Duodenal mucosa (tissue), 2 donors: ENCODE measurements around the gene EPHB2.

Experiments
- H3K27ac ChIP-seq: one replicate; pipeline ENCODE4 v1.7.0; 2013; ENCODE audit warnings: low read depth, low read length
- H3K27me3 ChIP-seq, 2 donors: one replicate each; pipeline ENCODE4 v1.7.0; 2013; ENCODE audit warnings: low read length in 2 of 2, control low read depth in 1 of 2; ENCODE audit not compliant: insufficient read depth in 2 of 2, control insufficient read depth in 1 of 2
- H3K36me3 ChIP-seq, 2 donors: one replicate each; pipeline ENCODE4 v1.7.0; 2013; ENCODE audit warnings: low read length in 2 of 2, control low read depth in 1 of 2; ENCODE audit not compliant: insufficient read depth in 2 of 2, control insufficient read depth in 1 of 2
- H3K4me1 ChIP-seq, 2 donors: one replicate each; pipeline ENCODE4 v1.7.0; 2013; ENCODE audit warnings: low read length in 2 of 2, control low read depth in 1 of 2; ENCODE audit not compliant: insufficient read depth in 2 of 2, control insufficient read depth in 1 of 2
- H3K4me3 ChIP-seq, 2 donors: one replicate each; pipeline ENCODE4 v1.7.0; 2013; ENCODE audit warnings: low read length in 2 of 2, low read depth in 1 of 2
- H3K9ac ChIP-seq, 2 donors: one replicate each; pipeline ENCODE4 v1.7.0; 2013; ENCODE audit warnings: low read length in 2 of 2, low read depth in 1 of 2
- H3K9me3 ChIP-seq, 2 donors: one replicate each; pipeline ENCODE4 v1.7.0; 2013; ENCODE audit warnings: low read length in 2 of 2, control low read depth in 1 of 2; ENCODE audit not compliant: control insufficient read depth in 1 of 2

Gene EPHB2

DNA sequence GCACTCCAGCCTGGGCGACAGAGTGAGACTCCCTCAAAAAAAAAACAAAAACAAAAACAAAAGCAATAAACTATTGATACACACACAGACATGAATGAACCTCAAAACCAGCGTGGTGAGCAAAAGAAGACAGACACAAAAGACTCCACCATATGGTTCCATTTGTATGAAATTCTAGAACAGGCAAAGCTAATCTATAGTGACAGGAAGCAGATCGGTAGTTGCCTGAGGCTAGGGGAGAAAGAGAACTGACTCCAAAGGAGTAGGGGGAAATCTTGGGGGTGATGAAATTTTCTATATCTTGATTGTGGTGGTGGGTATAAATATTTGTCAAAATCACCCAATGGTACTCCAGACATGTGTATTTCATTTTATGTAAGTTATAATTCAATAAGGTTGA, 241.2 kb downstream of the EPHB2 start:
- no peaks in the 10 kb centered on the region for H3K4me1 ChIP-seq
- H3K36me3 ChIP-seq, result no peaks in the 10 kb centered on the region
- H3K27ac ChIP-seq, result no peak overlapping the region
- peaks cover 18 to 22% of the 10 kb centered on the region in 2 donors for H3K27me3 ChIP-seq
- no peaks in the 10 kb centered on the region for H3K9me3 ChIP-seq
- no peak overlapping the region for H3K9ac ChIP-seq
- H3K4me3 ChIP-seq, result no peak overlapping the region

DNA sequence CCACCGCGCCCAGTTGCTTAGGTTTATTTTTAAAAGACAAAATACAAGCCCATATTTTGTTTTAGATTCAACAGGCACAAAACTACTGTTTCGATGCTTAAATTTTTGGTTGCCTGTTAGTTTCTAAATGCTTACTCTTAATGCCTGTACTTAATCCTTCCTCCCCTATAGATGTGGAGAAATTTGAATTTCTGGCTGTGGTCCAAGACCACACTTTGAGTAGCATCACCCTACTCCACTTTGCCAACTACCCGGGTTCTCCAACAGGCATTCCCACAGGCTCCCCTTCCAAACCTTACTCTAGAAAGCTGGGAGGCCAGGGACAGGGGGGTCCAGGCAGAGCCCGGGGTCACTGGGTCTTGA, 242.0 kb downstream of the EPHB2 start:
- Histone ChIP-seq H3K36me3 (no peaks in the 10 kb centered on the region), H3K27me3 (peaks cover 22% of the 10 kb centered on the region in 2 donors), H3K4me3 (no peak overlapping the region)

DNA sequence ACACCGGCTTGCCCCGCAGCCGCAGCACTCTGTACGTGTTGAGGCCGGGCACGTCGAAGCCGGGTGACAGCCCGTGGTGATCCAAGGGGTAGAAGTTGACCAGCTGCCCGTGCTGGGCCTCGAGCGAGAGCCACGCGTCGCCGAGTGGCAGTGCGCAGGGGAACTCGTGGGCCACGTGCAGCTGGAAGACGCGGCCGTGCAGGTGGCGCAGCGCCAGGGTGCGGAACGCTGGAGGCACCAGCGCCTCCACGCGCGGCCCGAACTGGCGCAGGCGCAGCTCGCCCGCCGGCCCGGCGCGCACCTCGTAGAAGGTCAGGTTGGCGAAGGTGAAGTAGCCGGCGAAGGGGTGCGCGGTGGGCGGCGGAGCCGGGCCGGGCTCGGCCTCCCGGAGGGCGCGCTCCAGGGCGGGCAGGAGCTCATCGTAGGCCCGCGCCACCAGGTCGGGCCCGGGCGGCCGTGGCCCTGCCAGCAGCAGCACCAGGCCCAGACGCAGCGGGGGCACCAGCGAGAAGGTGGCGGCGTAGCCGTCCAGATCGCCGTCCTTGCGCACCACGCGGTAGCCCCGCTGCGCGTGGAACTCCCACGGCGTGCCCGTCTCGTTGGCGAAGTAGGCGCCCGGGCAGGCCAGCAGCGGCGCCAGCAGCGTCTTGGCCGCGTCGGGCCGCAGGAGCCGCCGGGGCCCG, 242.6 kb downstream of the EPHB2 start:
- Histone ChIP-seq H3K9me3 (no peaks in the 10 kb centered on the region), H3K36me3 (no peaks in the 10 kb centered on the region), H3K4me3 (no peak overlapping the region), H3K27ac (no peak overlapping the region), H3K9ac (no peak overlapping the region), H3K4me1 (no peaks in the 10 kb centered on the region), H3K27me3 (peaks cover 17 to 22% of the 10 kb centered on the region in 2 donors)

More for the DNA sequence above, 242.0 kb downstream of the EPHB2 start:
- no peak overlapping the region for H3K9ac ChIP-seq
- no peak overlapping the region for H3K27ac ChIP-seq
- no peaks in the 10 kb centered on the region for H3K9me3 ChIP-seq
- no peaks in the 10 kb centered on the region for H3K4me1 ChIP-seq

DNA sequence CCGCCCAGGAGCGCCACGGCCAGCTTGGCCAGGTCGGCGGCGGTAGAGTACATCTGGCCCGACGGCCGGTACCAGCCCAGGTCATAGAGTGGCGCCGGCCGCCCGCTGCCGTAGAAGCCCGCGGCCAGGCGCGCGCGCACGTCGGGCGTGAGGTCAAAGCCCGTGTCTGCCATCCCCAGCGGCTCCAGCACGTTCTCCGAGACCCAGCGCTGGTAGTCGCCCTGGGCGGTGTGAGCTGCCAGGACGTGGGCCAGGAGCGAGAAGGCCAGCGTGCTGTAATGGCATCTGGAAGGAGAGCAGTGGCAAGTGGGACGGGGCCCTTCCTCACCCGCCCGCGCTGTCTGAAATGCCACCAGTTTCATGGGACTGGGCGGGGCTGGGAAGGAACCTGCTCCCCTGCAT, 243.1 kb downstream of the EPHB2 start:
- H3K4me3 ChIP-seq, result no peak overlapping the region
- peaks cover 17 to 22% of the 10 kb centered on the region in 2 donors for H3K27me3 ChIP-seq
- no peaks in the 10 kb centered on the region for H3K9me3 ChIP-seq
- no peak overlapping the region for H3K27ac ChIP-seq
- no peaks in the 10 kb centered on the region for H3K4me1 ChIP-seq
- no peak overlapping the region for H3K9ac ChIP-seq
- no peaks in the 10 kb centered on the region for H3K36me3 ChIP-seq

DNA sequence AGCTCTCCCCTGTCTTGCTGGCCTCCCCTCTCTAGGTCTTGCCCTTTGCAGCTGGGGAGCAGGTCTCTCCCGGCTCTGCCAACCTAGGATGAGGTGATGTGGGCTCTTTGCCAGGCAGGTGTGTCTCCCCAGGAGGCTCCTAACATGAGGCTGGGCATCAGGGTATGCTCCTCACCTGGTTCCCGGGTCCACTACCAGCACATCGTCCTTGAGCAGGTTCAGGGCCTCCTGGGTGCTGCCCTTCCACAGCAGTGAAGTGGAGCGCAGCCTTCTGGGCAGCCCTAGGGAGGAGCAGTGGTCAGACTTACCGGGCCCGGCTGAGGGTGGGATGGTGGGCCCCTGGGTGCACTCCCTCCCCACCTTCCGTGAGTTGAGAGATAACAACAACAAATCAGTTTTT, 244.5 kb downstream of the EPHB2 start:
- Histone ChIP-seq H3K4me3 (no peak overlapping the region), H3K4me1 (no peaks in the 10 kb centered on the region), H3K9ac (no peak overlapping the region), H3K9me3 (no peaks in the 10 kb centered on the region), H3K27ac (no peak overlapping the region), H3K27me3 (peaks cover 17 to 19% of the 10 kb centered on the region in 2 donors), H3K36me3 (no peaks in the 10 kb centered on the region)

DNA sequence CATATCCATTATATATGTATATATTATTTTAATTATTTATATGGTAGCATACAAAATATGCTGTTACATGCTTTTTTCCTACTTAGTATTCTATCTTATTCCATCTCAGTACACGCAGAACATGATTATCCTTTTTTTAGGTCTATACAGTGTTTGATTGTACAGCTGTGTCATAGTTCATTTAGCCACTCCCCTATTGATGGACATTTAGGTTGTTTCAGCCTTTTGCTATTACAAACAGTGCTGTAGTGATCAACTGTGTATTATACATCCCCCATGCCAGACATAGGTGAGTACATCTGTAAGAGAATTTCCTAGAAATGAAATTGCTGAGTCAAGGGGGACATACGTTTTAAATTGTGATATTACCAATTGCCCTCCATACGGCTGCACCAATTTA, 246.4 kb downstream of the EPHB2 start:
- H3K4me1 ChIP-seq, result no peaks in the 10 kb centered on the region
- H3K4me3 ChIP-seq, result no peak overlapping the region
- no peak overlapping the region for H3K27ac ChIP-seq
- no peaks in the 10 kb centered on the region for H3K9me3 ChIP-seq
- no peak overlapping the region for H3K9ac ChIP-seq
- no peaks in the 10 kb centered on the region for H3K36me3 ChIP-seq
- H3K27me3 ChIP-seq, result peaks cover 17 to 19% of the 10 kb centered on the region in 2 donors

DNA sequence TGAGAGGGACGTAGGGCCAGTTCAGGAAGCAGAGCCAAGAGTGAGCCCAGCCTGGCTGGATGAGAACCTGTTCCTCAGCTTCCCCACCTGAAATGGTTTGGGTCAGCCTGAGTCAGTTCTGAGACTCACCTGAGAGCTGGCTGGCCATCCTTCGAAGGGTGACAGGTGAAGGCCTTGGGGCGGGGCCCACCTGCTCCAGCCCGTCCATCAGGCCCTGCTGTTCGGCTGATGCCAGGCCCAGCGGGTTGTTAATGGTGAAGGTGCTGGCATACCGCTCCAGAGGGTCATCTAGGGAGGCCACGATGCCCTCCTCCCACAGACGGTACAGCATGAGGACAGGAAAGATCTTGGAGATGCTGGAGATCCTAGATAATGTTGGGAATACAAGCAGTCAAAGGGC, 247.9 kb downstream of the EPHB2 start:
- Histone ChIP-seq H3K36me3 (no peaks in the 10 kb centered on the region), H3K27me3 (peaks cover 10 to 11% of the 10 kb centered on the region in 2 donors), H3K27ac (no peak overlapping the region)

DNA sequence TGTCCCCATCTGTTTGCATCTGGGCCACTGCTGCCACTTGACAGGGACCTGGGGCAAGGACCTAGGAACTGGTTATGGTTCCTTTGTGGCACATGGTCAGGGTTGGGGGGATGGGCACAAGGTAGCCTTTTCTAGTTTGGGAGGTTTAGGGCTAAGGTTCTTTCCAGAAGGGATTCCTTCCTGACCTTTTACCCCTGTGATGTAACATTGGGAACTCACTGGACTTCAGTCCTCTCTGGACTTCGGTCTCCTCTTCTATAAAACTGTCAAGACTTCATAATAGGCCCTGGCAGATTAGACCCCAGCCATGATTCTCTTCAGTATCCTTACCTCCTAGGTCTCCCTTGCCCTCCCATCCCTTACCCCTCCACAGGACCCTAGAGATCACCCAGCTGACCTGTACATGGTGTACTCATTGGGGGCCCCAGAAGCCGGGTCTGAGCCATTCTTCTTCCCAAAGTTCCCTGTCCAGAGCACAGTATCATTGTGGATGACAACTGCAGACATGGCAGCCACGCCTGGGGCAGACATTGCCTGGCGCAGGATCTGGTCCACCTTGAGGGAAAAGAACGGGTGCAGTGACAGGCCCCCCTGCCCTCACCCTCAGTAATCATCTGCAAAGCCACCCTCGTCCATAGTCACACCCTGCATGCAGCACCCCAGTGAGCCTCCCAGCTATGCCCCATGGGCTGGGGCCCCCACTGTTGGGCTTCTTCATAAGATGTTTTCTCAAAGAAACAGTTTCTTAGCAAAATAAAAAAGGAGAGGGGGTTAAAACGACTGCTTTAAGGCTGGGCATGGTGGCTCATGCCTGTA, 249.1 kb downstream of the EPHB2 start:
- Histone ChIP-seq H3K36me3 (no peaks in the 10 kb centered on the region), H3K27ac (no peak overlapping the region), H3K27me3 (peaks cover 0 to 4% of the 10 kb centered on the region in 2 donors), H3K9ac (no peak overlapping the region), H3K4me1 (no peaks in the 10 kb centered on the region), H3K4me3 (no peak overlapping the region), H3K9me3 (no peaks in the 10 kb centered on the region)

More for the DNA sequence above, 247.9 kb downstream of the EPHB2 start:
- Histone ChIP-seq H3K4me1 (no peaks in the 10 kb centered on the region), H3K9me3 (no peaks in the 10 kb centered on the region), H3K4me3 (no peak overlapping the region), H3K9ac (no peak overlapping the region)

DNA sequence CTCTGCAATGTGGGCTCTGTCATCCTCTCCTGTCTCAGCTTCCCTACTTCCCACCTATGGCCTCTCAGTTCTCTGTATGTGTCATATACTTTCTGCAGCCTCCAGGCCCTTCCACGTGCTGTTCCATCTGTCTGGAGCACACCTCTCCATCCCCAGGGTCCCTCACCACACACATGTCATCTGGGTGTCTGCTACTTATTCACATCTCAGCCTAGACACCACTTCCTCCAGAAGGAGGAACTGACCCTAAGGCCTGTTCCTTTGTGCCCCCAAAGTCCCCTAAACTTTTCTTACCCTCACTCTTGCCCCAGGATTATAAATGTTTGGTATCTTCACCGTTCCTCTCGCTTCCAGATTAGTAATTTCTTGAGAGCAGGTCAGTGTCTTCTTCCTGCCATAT, 251.9 kb downstream of the EPHB2 start:
- Histone ChIP-seq H3K4me1 (no peaks in the 10 kb centered on the region), H3K9ac (no peak overlapping the region), H3K9me3 (no peaks in the 10 kb centered on the region), H3K36me3 (no peaks in the 10 kb centered on the region), H3K27ac (no peak overlapping the region), H3K4me3 (no peak overlapping the region), H3K27me3 (peaks cover 0 to 4% of the 10 kb centered on the region in 2 donors)

DNA sequence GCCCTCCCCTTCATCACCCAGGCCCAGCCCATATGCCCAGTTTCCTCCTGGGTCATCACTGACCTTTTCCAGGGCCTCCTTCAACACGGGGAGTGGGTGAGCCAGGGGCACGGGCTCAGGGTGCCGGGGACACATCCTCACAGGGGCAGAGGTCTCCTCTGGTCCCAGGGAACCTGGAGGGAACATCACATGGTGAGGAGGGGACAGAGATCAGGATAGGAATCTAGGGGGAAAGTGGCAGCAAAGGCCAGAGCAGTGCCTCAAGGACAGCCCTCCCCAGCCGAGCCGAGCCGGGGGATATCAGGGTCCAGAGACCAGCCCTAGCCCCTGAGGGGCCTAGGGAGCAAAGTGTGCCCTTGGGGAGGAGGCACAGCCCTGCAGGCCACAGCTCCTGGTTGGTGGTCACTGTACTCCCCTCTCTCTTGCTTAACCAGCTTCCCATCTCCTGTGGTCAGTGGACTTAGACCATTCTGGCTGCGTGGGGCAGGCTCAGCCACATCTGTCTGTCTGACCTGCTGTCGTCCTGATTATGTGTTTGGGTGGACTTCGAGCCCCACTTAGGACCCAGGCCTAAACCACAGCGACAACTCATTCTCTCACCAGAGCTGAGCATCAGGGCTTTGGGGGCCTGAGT, 252.5 kb downstream of the EPHB2 start:
- Histone ChIP-seq H3K4me3 (no peak overlapping the region), H3K27ac (no peak overlapping the region)

More for the DNA sequence above, 252.5 kb downstream of the EPHB2 start:
- Histone ChIP-seq H3K9ac (no peak overlapping the region), H3K9me3 (no peaks in the 10 kb centered on the region), H3K27me3 (peaks cover 4 to 5% of the 10 kb centered on the region in 2 donors), H3K4me1 (no peaks in the 10 kb centered on the region), H3K36me3 (no peaks in the 10 kb centered on the region)
